GM19239 (cell line): Measurements from ENCODE around the gene REV3L.
A peak's percentile ranks its signal among the peaks of the same experiment; 100 is the strongest.
"Not testable (repeated sequence)": the region's sequence is repeated elsewhere in the genome, so short reads cannot be mapped to it uniquely, and the experiment has no call there.

Experiments used
- DNase-seq: peaks from one replicate; pipeline ENCODE4 v3.0.0; 2011; ENCODE audit warnings: low spot score; ENCODE audit not compliant: insufficient read length
- FAIRE-seq: peaks from 2 replicates; lab custom pipeline; 2011; peaks lifted over from hg19 to GRCh38; lab: Jason Lieb, UNC

The REV3L gene

DNA sequence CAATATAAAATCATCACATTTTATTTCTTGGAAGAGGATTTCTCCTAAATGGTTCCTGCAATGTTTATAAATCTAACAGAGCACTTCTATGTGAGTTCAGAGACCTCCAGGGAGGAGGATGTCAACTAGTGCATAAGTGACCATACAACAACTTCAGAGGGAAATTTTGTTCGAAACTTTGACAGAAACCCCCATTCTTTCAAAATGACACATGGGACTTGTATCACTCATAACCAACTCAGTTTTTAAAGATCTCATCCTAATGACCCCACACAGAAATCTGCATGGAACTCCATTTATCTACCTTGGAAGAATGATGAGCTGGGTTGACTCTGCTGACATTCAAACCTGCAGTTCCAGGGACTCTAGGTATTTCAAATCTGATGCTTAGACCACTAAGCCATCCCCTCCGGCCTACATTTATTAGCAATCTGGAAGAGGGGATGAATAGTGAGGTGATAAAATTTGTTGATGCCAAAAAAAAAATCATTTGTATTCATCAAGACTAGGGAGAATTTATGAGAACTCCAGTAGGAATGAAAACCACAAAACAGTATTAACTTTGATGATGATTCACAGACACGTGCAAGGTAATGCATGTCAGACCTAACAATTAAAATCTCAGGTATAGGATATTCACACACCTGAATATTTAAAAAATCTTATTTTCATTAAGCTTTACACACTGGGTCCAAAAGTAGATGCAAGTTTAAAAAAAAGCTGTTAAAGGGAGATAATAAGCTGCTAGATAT lies 153.0 kb downstream of the REV3L start:
- DNase-seq (no peak), FAIRE-seq (peak; percentile 39)

DNA sequence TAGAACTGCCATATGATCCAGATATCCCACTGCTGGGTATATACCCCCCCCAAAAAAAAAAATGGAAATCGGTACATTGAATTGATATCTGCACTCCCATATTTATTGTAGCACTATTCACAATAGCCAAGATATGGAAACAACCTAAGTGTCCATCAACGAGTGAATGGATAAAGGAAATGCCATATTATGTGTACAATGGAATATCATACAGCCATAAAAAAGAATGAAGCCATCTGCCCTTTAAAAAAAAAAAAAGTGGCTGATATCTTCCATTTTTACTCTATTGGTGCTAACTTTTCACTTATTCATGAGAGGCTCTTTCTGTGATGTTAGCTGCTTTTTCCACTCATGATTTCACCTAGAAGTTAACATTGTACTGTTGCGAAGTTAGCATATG lies 156.5 kb downstream of the REV3L start:
- no peak for FAIRE-seq
- no peak for DNase-seq

DNA sequence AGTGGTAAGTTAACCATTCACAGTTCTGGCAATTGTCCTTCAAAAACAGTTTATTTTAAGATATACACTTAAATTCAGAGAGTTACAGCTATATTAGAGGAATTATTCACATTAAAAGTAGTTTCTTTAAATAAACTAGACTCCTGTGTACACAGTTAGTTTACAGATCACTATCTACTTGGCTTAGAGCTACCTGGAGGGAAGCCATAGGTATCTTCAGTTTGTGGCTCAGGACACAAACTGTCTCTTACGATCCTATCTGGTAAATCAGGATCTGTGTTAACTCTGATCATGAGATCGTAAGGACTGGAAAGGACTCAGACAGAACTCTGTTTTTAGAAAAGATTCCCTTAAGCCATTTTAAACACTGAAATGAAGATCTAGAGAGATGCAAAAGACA lies 160.9 kb downstream of the REV3L start:
- FAIRE-seq (no peak), DNase-seq (no peak)

DNA sequence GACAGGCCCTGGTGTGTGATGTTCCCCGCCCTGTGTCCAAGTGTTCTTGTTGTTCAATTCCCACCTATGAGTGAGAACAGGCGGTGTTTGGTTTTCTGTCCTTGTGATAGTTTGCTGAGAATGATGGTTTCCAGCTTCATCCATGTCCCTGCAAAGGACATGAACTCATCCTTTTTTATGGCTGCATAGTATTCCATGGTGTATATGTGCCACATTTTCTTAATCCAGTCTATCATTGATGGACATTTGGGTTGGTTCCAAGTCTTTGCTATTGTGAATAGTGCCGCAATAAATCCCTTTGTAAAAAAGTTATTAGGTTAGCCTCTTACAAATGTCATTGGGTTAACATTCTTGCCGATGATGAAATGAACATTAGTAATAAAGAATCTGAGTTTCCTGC lies 175.1 kb downstream of the REV3L start:
- FAIRE-seq = not testable (repeated sequence)

DNA sequence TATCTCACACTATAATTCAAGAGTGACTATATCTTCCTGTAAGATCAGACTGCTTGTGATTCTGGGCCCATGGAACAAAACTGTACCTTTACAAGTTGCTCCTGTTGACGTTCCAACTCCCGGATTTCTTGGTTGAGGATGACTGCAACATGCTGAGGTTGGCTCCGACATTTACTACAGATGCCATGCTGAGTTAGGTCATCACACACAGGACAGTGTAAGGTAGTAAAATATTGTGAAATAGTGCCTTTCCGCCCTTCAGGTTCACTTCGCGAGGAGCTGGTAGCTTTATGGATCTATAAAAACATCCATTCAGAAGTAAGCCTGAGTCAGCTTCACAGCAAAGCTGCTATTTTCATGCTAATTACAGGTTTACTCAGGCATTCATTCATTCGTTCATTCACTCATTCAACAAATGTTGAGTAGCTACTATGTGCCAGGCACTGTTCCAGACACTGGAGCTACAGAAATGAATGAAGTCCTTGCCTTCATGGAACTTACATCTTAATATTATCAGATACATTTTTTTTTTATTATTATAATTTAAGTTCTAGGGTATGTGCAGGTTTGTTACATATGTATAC lies 175.7 kb downstream of the REV3L start:
- FAIRE-seq (no peak), DNase-seq (no peak)

More for the DNA sequence above, 175.1 kb downstream of the REV3L start:
- not testable (repeated sequence) for DNase-seq

DNA sequence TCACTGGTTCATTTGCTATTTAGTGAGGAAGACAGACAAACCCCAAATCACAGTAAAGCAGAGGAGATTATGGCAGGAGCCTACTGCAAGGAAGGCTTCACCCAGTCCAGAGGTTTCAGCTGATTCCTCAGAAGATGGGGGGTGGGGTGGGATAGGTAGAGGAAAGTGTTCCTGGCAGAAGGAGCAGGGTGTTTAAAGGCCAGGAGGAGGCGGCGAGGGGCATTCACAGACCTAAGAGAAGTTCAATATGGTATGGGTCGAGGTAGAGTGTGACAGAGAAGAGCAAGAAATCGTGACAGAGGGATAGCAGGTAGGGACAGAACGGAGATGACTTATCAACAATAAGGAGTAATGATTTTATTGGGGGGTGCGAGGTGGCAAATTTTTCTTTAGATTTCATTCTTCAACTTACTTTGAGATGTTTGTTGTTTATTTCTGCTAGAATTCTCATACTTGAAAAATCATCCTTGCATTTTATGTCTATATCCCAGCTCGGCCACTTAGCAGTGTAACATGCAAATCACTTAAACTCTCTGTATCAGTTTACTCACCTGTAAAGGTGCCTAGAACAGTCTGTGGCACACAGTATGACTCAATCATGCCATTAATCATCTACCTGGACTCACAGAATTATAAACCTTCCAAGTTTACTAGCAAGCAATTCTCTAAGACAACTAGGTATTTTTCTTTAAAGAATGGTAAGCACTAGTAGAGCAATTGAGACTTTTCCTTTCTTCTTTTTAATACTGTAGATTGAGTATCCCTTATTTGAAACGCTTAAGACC lies 176.7 kb downstream of the REV3L start:
- no peak for FAIRE-seq
- DNase-seq = no peak

DNA sequence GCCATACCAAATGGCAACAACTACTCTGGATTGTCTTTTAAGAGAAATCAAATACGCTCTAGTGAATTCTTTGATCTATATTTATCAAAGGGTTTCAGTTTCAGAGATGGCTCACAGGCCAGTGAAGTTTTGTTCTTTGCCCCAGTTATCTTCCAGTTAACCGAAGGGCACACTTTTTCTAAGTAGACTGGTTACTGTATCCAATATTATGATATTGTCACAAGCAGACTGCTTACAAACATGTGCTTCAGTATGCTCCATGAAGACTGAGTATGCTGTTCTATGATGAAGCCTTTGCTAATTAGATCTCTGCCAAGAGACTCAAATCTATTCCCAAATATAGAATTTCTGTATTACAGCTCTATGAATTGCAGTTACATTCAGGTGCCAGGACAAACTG lies 181.1 kb downstream of the REV3L start:
- no peak for DNase-seq
- FAIRE-seq = peak; percentile 87

DNA sequence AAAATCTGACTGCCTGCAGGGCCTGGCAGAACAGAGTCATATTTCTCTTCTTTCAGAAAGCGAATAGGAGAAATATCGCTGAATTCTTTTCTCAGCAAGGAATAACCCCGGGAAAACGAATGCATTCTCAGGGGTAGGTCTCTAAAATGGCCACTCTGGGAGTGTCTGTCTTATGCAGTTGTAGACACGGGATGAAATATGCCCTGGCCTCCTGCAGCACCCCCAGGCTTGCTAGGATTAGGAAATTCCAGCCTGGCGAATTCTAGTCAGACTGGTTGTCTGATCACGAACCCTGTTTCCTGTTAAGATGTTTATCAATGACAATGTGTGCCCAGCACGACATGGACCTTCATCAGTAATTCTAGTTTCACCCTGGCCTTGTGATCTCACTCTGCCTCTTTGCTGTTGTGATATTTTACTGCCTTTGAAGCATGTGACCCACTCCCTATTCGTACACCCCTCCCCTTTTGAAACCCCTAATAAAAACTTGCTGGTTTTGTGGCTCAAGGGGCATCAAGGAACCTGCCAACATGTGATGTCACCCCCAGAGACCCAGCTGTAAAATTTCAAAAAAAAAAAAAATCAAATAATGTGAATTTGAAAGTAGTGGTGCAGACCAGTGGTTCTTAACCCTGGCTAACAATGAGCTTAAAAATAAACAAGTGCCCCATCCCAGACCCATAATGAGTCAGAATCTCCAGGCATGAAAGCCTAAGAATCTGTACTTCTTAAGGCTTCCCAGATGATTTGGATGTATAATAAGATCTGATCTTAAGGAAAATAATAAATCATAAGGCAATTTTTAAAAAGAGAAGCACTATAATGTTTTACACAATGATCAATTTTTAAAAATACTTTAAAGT lies 181.8 kb downstream of the REV3L start:
- DNase-seq, FAIRE-seq: not testable (repeated sequence)

DNA sequence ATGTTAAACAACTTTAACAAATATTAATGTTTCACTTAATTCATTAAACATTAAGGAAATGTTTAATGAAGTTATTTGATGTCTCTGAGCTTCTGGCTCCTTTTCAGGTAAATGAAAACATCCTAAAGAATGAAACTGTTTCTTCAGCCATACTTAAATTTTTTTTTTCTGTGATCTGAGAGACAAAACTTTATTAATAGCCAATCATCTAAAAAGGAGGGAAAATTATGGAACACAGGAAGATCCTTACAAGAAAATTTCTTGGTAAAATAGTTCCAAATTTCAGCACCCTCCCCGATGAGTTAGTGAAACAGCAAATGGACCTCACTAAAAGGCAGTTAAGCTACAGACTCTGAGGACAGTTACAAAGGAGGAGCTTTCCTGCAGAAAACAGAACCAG lies 185.2 kb downstream of the REV3L start:
- FAIRE-seq (no peak), DNase-seq (no peak)

DNA sequence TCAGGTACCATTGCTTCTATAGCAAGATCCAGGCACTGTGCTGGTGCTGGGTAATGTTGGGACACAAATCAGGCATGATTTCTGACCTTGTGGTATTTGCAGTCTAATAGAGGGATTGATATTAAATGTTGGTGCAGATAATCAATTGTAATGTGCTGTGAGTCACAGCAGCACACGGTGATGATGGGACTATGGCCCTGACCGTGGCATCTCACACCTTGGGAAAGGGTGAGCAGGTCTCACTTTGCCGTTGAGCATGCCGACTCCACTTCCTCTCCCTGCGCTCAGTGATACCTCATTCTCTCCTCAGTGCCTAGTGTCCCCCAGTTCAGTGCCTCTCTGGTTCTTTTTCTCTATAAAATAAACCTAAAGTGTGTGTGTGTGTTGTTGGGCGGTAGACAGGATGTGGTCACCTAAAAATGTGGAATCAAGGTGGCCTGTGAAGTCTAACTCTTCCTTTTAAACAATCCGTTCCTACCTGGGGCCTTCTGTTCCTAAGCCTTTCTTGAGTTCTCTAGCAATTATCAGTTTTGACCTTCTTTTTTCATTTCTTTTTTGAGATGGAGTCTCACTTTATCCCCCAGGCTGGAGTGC lies 188.5 kb downstream of the REV3L start:
- FAIRE-seq = no peak
- DNase-seq = no peak

DNA sequence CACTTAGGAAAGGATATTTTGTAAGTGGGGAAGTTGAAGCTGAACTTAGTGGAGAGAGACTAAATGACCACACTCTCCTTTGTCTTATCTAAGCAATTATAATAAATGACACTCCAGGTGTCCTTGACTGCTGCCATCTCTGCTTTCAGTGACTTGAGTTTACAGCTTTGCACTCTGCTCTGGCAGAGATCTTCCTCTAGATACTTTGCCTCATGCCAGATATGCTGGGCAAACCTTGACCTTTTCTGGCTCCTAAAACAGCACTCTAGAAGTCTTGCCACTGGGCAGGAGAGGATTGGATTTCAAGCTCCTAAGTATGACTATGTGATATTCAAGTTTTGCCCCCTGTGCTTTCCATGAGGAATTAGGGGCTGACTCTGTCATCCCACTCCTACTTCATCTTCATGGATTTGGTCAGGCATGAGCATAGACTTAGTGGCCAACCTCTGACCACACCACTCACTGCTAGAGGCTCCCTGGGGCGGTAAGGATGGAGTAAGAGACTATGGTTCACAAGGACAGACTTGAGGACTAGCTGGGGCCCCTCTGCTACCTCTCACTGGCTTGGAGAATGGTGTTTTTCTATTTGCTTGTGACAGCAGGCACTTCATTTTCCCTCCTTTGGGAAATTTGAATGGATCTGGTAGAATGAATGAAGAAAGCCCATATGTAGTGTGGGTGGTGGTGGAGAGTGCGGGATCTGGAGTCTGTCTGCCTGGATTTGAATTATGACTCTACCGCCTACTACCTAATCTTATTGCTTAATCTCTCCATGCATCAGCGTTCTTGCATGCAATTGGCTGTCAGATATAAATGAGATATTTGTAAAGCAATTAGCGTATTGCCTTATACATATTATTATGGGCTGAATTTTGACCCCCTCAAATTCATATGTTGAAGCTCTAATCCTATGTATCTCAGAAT lies 191.4 kb downstream of the REV3L start:
- FAIRE-seq (no peak), DNase-seq (no peak)

DNA sequence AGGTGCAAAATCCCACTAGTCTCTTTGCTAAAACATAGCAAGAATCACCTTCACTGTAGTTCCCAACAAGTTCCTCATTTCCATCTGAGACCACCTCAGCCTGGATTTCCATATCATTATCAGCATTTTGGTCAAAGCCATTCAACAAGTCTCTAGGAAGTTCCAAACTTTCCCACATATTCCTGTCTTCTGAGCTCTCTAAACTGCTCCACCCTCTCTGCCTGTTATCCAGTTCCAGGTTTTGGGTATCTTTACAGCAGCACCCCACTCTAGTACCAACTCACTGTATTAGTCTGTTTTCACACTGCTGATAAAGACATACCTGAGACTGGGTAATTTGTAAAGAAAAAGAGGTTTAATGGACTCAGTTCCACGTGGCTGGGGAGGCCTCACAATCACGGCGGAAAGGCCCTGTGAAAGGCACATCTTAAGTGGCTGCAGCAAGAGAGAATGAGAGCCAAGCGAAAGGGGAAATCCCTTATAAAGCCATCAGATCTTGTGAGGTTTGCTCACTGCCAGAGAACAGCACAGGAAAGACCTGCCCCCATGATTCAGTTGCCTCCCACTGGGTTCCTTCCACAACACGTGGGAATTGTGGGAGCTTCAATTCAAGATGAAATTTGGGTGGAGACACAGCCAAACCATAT lies 192.2 kb downstream of the REV3L start:
- not testable (repeated sequence) for DNase-seq
- peak; percentile 91 for FAIRE-seq

DNA sequence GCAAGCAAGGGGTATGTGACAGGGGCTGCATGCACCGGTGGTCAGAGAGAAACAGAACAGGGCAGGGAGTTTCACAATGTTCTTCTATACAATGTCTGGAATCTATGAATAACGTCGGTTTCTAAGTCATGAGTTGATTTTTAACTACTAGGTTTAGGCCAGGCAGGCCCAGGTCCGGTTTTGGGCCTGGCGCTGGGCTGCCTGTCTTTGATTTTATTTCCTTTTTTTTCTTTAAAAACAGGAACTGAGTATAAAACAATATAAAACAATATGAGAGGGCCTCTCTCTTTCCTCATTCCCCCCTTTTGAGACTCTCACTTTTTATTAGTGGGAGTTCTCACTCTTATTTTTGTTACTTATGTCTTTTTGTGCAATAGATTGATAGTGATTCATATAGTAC lies 198.7 kb downstream of the REV3L start:
- not testable (repeated sequence) for FAIRE-seq, DNase-seq

DNA sequence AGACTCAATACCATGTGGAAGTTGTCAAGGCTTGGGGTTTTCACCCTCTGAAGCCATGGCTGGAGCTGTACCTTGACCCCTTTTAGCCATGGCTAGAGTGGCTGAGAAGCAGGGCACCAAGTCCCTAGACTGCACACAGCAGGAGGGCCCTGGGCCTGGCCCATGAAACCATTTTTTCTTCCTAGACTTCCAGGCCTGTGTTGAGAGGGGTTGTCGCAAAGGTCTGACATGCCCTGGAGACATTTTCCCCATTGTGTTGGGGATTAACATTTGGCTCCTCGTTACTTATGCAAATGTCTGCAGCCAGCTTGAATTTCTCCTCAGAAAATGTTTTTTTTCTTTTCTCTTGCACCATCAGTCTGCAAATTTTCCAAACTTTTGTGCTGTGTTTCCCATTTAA lies 199.3 kb downstream of the REV3L start:
- peak; percentile 82 for FAIRE-seq
- DNase-seq = no peak

DNA sequence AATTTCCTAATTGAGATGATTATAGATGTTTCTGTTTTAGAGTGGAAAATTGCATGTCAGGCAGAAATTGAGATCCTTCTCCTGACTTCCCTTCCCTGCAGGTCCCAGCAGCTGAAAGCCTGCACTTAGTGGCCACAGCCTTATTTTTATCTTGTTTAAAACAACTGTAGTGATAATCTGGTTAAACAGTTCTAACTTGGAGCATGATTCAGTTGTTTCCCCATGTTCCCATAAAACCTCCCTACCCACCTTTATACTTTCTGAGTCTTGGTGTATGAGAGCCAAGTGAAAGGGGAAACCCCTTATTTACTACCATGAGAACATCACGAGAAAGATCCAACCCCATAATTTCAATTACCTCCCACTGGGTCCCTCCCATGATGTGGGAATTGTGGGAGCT lies 200.5 kb downstream of the REV3L start:
- no peak for DNase-seq
- peak; percentile 4 for FAIRE-seq

DNA sequence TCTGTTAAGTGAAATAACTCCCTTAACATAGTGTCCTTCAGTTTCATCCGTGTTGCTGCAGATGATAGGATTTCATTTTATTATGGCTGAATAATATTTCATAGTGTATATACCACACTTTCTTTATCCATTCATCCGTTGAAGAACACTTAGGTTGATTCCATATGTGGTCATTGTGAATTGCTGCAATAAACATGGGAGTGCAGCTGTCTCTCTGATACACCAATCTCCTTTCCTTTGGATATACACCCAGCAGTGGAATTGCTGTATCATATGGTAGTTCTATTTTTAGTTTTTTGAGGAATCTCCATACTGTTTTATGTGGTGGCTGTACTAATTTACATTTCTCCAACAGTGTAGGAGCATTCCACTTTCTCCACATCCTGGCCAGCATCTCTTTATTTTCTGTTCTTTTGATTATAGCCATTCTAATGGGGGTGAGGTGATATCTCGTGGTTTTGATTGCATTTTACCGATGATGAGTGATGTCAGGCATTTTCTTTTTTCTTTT lies 202.5 kb downstream of the REV3L start:
- DNase-seq (no peak), FAIRE-seq (no peak)

DNA sequence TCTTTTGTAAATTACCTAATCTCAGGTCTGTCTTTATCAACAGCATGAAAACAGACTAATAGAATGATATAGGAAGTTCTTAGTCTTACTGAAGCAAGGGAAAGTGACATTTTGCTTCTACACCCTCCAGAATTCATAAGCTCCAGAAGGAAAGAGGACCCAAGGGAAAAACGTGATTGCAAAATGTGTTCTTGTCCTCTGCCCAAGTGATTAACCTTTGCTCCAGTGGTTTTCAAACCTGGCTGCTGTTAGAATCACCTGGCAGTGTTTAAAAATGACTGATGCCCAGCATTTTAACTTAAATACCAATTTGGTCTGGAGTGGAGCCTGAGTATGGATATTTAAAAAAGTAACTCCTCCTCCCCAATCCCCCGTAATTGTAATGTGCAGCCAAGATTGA lies 204.3 kb downstream of the REV3L start:
- FAIRE-seq (no peak), DNase-seq (no peak)

DNA sequence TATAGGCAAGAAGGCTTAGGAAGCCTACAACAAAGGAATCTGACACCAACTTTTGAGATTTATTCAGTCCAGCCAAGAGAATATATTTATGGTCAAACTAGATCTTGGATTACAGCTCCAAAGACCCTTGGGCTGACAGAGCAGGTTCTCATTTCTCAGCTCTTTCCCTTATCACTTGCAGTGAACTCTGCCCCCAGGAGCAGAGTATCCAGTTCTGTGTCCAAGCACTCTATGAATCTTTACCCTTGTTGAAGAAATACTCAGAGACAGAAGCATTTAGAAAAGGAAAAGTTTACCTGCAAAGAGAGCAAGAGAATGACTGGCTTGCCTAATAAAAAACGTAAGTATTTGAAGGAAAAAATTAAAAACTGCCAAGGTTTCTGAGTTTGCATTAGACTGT lies 205.2 kb downstream of the REV3L start:
- FAIRE-seq (no peak), DNase-seq (no peak)
